Measurements from ENCODE around the gene PARG.

PARG gene

GRCh38 chr10:49817845-49818244 lies 124.0 kb downstream of the PARG start:
- no peak overlapping the region for H3K4me3 ChIP-seq (ENCODE audit: low read depth, low read length)
- in situ Hi-C loops (cut with HindIII; ENCODE audit: low sequenced_read_pairs): no loop called here
- DNase-seq (ENCODE audit: low read depth): no peak
- no peak for TF ChIP-seq CTCF (IDR thresholded peaks at IDR 0.05; ENCODE audit: low read depth, low read length, missing control alignments)

GRCh38 chr10:49803988-49804387 lies 137.8 kb downstream of the PARG start:
- in situ Hi-C loops (cut with HindIII; ENCODE audit: low sequenced_read_pairs): no loop called here
- no peak overlapping the region for H3K4me3 ChIP-seq (ENCODE audit: low read depth, low read length)
- TF ChIP-seq CTCF (IDR thresholded peaks at IDR 0.05; ENCODE audit: low read depth, low read length, missing control alignments): no peak
- no peak for DNase-seq (ENCODE audit: low read depth)

GRCh38 chr10:49798275-49798674 lies 143.6 kb downstream of the PARG start:
- H3K4me3 ChIP-seq (ENCODE audit: low read depth, low read length): no peak overlapping the region
- peak; percentile 5 for DNase-seq (ENCODE audit: low read depth)
- TF ChIP-seq CTCF (IDR thresholded peaks at IDR 0.05; ENCODE audit: low read depth, low read length, missing control alignments): no peak
- in situ Hi-C loops (cut with HindIII; ENCODE audit: low sequenced_read_pairs): no loop called here

GRCh38 chr10:49791100-49791499 lies 150.7 kb downstream of the PARG start:
- DNase-seq (ENCODE audit: low read depth): no peak
- no peak for TF ChIP-seq CTCF (IDR thresholded peaks at IDR 0.05; ENCODE audit: low read depth, low read length, missing control alignments)
- in situ Hi-C loops (cut with HindIII; ENCODE audit: low sequenced_read_pairs): no loop called here
- H3K4me3 ChIP-seq (ENCODE audit: low read depth, low read length): no peak overlapping the region

GRCh38 chr10:49784681-49785080 lies 157.1 kb downstream of the PARG start:
- in situ Hi-C loops (cut with HindIII; ENCODE audit: low sequenced_read_pairs): loop anchor here (10.0 kb wide), 1 partner anchor 160 kb away; no protein-coding TSS in a partner anchor
- DNase-seq (ENCODE audit: low read depth): no peak
- TF ChIP-seq CTCF (IDR thresholded peaks at IDR 0.05; ENCODE audit: low read depth, low read length, missing control alignments): no peak
- H3K4me3 ChIP-seq (ENCODE audit: low read depth, low read length): no peak overlapping the region

GRCh38 chr10:49783645-49784044 lies 158.2 kb downstream of the PARG start:
- TF ChIP-seq CTCF (IDR thresholded peaks at IDR 0.05; ENCODE audit: low read depth, low read length, missing control alignments): no peak
- no peak for DNase-seq (ENCODE audit: low read depth)
- in situ Hi-C loops (cut with HindIII; ENCODE audit: low sequenced_read_pairs): loop anchor here (10.0 kb wide), 1 partner anchor 159 kb away; no protein-coding TSS in a partner anchor
- H3K4me3 ChIP-seq (ENCODE audit: low read depth, low read length): no peak overlapping the region

- no peak for TF ChIP-seq CTCF (IDR thresholded peaks at IDR 0.05; ENCODE audit: low read depth, low read length, missing control alignments)
- no peak overlapping the region for H3K4me3 ChIP-seq (ENCODE audit: low read depth, low read length)
- no peak for DNase-seq (ENCODE audit: low read depth)
- in situ Hi-C loops (cut with HindIII; ENCODE audit: low sequenced_read_pairs): loop anchor here (10.0 kb wide), 1 partner anchor 156 kb away; no protein-coding TSS in a partner anchor
Measured at GRCh38 chr10:49781247-49781646, 160.6 kb downstream of the PARG start.
